Progenitor cell of endocrine pancreas (in vitro differentiated cells): Measurements from ENCODE around the gene DLX5. TPM values are rescaled to one million over a fixed set of nuclear protein-coding genes. Genes with fewer than 3 reads are reported as not detected.

Experiments used
- DNase-seq: peaks from one replicate; pipeline ENCODE4 v3.0.0; 2021; ENCODE audit warnings: low spot score; ENCODE audit not compliant: unreplicated experiment
- H3K27ac Mint-ChIP-seq: 2 replicates; pipeline ENCODE4 v1.8.0; 2021; ENCODE audit warnings: mild to moderate bottlenecking, moderate library complexity, mixed read lengths
- H3K27me3 Mint-ChIP-seq: 2 replicates; pipeline ENCODE4 v1.8.0; 2021; ENCODE audit warnings: mixed read lengths
- H3K36me3 Mint-ChIP-seq: 2 replicates; pipeline ENCODE4 v1.8.0; 2022; ENCODE audit warnings: mixed read lengths; ENCODE audit not compliant: insufficient read depth
- H3K4me1 Mint-ChIP-seq: 2 replicates; pipeline ENCODE4 v1.8.0; 2021; ENCODE audit warnings: low read depth, mixed read lengths
- H3K4me3 Mint-ChIP-seq: 2 replicates; pipeline ENCODE4 v1.8.0; 2021; ENCODE audit warnings: low read depth, mild to moderate bottlenecking, moderate library complexity, mixed read lengths
- H3K9me3 Mint-ChIP-seq: 2 replicates; pipeline ENCODE4 v1.8.0; 2021; ENCODE audit warnings: low read depth, mixed read lengths
- total RNA-seq: library from RNA; stranded (reverse); gene quantifications from 2 replicates; pipeline ENCODE4 v1.2.1, GENCODE V29; 2021
- TF ChIP-seq, protein P1 (sequence below): fragments of 200-600 bp; sonication (generic); IDR thresholded peaks from one replicate; pipeline ENCODE4 v1.5.0; 2021; ENCODE audit warnings: antibody characterized with exemption, mild to moderate bottlenecking; ENCODE audit not compliant: unreplicated experiment

Gene DLX5
- total RNA-seq, 1 donor from 2014 or later: 1.7 TPM

DNA sequence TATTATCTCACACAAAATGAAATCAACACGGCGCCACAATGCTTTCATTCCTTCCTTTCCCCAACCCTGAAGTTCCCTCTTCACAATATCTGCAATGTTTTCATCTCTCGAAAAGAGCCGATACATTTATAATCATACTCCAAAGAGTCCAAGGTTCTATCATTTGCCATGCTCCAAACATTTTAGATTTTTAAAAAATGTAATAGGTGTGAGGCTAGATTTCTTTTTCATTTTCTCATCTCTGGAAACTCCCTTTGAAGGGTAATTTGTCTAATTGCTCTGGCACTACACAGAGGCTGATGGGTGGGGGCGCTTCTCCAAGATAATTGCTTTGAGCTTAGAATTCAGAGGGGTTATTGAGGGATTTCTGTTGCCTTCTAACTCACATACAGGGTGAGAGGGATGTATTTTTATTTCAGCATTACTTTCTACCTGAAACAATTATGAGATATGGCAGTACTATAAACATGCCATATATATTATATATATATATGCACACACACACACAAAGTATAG lies 4.9 kb downstream of the DLX5 start:
- DNase-seq: no peak
- no peaks in the 10 kb centered on the region for H3K36me3 Mint-ChIP-seq
- no peaks in the 10 kb centered on the region for H3K9me3 Mint-ChIP-seq
- H3K4me1 Mint-ChIP-seq: peaks cover 18% of the 10 kb centered on the region
- no peak overlapping the region for H3K4me3 Mint-ChIP-seq
- no peak overlapping the region for H3K27ac Mint-ChIP-seq
- peaks cover 98% of the 10 kb centered on the region for H3K27me3 Mint-ChIP-seq
- TF ChIP-seq, protein P1, sequence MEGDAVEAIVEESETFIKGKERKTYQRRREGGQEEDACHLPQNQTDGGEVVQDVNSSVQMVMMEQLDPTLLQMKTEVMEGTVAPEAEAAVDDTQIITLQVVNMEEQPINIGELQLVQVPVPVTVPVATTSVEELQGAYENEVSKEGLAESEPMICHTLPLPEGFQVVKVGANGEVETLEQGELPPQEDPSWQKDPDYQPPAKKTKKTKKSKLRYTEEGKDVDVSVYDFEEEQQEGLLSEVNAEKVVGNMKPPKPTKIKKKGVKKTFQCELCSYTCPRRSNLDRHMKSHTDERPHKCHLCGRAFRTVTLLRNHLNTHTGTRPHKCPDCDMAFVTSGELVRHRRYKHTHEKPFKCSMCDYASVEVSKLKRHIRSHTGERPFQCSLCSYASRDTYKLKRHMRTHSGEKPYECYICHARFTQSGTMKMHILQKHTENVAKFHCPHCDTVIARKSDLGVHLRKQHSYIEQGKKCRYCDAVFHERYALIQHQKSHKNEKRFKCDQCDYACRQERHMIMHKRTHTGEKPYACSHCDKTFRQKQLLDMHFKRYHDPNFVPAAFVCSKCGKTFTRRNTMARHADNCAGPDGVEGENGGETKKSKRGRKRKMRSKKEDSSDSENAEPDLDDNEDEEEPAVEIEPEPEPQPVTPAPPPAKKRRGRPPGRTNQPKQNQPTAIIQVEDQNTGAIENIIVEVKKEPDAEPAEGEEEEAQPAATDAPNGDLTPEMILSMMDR: no peak

- Mint-ChIP-seq H3K9me3 (no peaks in the 10 kb centered on the region), H3K36me3 (no peaks in the 10 kb centered on the region), H3K27me3 (peaks cover 98% of the 10 kb centered on the region), H3K4me3 (no peak overlapping the region), H3K4me1 (peaks cover 11% of the 10 kb centered on the region), H3K27ac (no peak overlapping the region)
- TF ChIP-seq, protein P1: no peak
- no peak for DNase-seq
Measured at GRCh38 chr7:97018791-97019531, 5.7 kb downstream of the DLX5 start.

DNA sequence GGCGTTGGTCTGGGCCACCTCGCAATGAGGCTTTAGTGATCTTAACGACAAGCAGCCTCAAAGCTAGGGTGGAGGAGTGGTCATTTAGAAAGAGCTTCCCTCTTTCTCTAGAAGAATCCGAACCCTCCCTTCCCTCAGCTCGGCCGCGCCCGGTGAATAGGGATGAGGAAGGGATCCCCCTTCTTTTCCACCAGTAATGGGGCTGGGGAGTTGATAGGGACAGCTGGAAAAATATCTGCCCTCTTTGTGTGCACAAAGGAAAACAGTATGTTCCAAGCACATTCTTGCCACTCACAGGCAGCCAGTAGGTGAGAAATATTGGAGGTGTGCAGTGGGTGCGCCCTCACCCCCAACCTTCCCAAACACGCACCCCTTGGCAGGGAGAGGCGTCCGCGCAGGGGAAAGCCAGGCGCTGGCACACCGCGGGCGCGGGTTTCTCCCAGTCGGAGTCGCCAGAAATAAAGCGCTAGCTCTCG lies 6.5 kb downstream of the DLX5 start:
- DNase-seq: no peak
- TF ChIP-seq, protein P1: no peak
- Mint-ChIP-seq H3K4me3 (no peak overlapping the region), H3K27me3 (peaks cover 98% of the 10 kb centered on the region), H3K27ac (no peak overlapping the region), H3K9me3 (no peaks in the 10 kb centered on the region), H3K4me1 (peaks cover 11% of the 10 kb centered on the region), H3K36me3 (no peaks in the 10 kb centered on the region)

GRCh38 chr7:97017192-97018125 lies 7.2 kb downstream of the DLX5 start:
- Mint-ChIP-seq H3K36me3 (no peaks in the 10 kb centered on the region), H3K4me3 (peak overlapping the region; percentile 47), H3K9me3 (no peaks in the 10 kb centered on the region), H3K27me3 (peaks cover 98% of the 10 kb centered on the region), H3K27ac (peak overlapping the region; percentile 71), H3K4me1 (peaks cover 10% of the 10 kb centered on the region)
- TF ChIP-seq, protein P1: no peak
- DNase-seq: no peak
